ENCODE data around the gene LDLRAD2. TPM values are rescaled to one million over a fixed set of nuclear protein-coding genes. Genes with fewer than 3 reads are reported as not detected.

Gene LDLRAD2
- total and polyA plus RNA-seq, 2 of the 8 experiments (the other 6 are each of a cell fraction or from before 2014, with no cell fraction given) = 0.48 to 0.74 TPM

GRCh38 chr1:21854751-21855131 lies 42.7 kb downstream of the LDLRAD2 start:
- Histone ChIP-seq H3K4me3 (ENCODE audit: extremely low read depth in 1 of 4, insufficient read depth in 2 of 4, low read depth in 3 of 4, low read length in 4 of 4) (no peak overlapping the region), H2BK12ac (ENCODE audit: low read depth, low read length) (no peak overlapping the region), H4K5ac (ENCODE audit: insufficient read length, low read depth, low read length) (no peak overlapping the region), H3K18ac (ENCODE audit: extremely low read depth, low read length) (no peak overlapping the region), H2BK120ac (replicated peaks; ENCODE audit: low read depth, low read length) (no peak overlapping the region), H3K14ac (ENCODE audit: insufficient read length) (no peak overlapping the region), H3K36me3 (ENCODE audit: control insufficient read depth in 2 of 4, insufficient read depth in 4 of 4, low read length in 3 of 4) (peaks cover 17 to 59% (median 41%) of the 10 kb centered on the region in 4 experiments), H3K79me1 (ENCODE audit: low read depth, low read length) (no peaks in the 10 kb centered on the region), H3K27ac (ENCODE audit: low read depth, low read length) (no peak overlapping the region), H3K9me3 (ENCODE audit: insufficient read depth in 2 of 2, low read depth in 1 of 2, low read length in 1 of 2) (no peaks in the 10 kb centered on the region), H2AK5ac (ENCODE audit: low read depth, low read length) (no peak overlapping the region), H4K20me1 (replicated peaks in 1 of 2; ENCODE audit: control insufficient read depth in 1 of 2, insufficient read depth in 2 of 2, low read length in 2 of 2) (peaks cover 0 to 7% of the 10 kb centered on the region in 2 experiments), H3K4ac (replicated peaks; ENCODE audit: insufficient read length, low read depth, low read length) (no peak overlapping the region), H3K4me1 (replicated peaks in 1 of 4; ENCODE audit: control insufficient read depth in 3 of 4, insufficient read depth in 4 of 4, low read length in 3 of 4) (no peaks in the 10 kb centered on the region), H3K27me3 (replicated peaks in 1 of 4; ENCODE audit: control insufficient read depth in 3 of 4, extremely low read depth in 1 of 4, insufficient read depth in 3 of 4, low read length in 3 of 4) (no peaks in the 10 kb centered on the region), H3K23me2 (ENCODE audit: low read depth, low read length) (no peaks in the 10 kb centered on the region), H2BK15ac (ENCODE audit: low read length) (no peak overlapping the region), H2BK20ac (ENCODE audit: low read length) (no peak overlapping the region), H3K23ac (ENCODE audit: insufficient read length) (no peak overlapping the region), H3K9ac (replicated peaks in 1 of 4; ENCODE audit: extremely low read depth in 1 of 4, low read depth in 3 of 4, low read length in 3 of 4) (no peak overlapping the region), H3K56ac (replicated peaks; ENCODE audit: insufficient read length, low read depth, low read length) (no peak overlapping the region), H3K4me2 (ENCODE audit: insufficient read depth in 1 of 2, low read depth in 2 of 2, low read length in 2 of 2) (no peak overlapping the region), H4K8ac (ENCODE audit: extremely low read depth, insufficient read depth, low read length) (no peak overlapping the region), H2AFZ (ENCODE audit: low read length) (no peak overlapping the region), H4K91ac (replicated peaks; ENCODE audit: insufficient read length, low read length) (no peak overlapping the region), H3K79me2 (ENCODE audit: control insufficient read depth in 1 of 2, insufficient read depth in 2 of 2, low read length in 2 of 2) (no peaks in the 10 kb centered on the region), H2BK5ac (ENCODE audit: low read depth, low read length) (no peak overlapping the region)
- DNase-seq (ENCODE audit: low read depth in 1 of 2, low spot score in 2 of 2) (no peak), FAIRE-seq (no peak)
- 94% methylated on average over 13 of the region's 13 CpGs; no CpG with 5 or more reads in 1 of the 2 experiments for WGBS, 2 experiments (ENCODE audit: extremely low coverage in 1 of 2, insufficient coverage in 1 of 2, insufficient read length in 1 of 2, insufficient replicate concordance in 2 of 2, low coverage in 1 of 2, low lambda C conversion rate in 2 of 2, missing lambda C conversion rate in 1 of 2)
- ChIA-PET POLR2A (ENCODE audit: partially characterized antibody) (no interaction called here), CTCF (ENCODE audit: partially characterized antibody) (interaction anchor here (0.7 kb wide), 1 partner anchor 95 kb away, joined by 3 read pairs; no protein-coding TSS in a partner anchor)
- TF ChIP-seq SP1 (IDR thresholded peaks at IDR 0.05; ENCODE audit: low read depth, low read length) (no peak), BRCA1 (IDR thresholded peaks at IDR 0.05; ENCODE audit: low read depth, low read length) (no peak), CTBP2 (IDR thresholded peaks at IDR 0.05; ENCODE audit: borderline replicate concordance, insufficient read depth, insufficient read length, low read length) (no peak), TCF12 (IDR thresholded peaks at IDR 0.05; ENCODE audit: low read depth, low read length) (no peak)

All from H1 (cell line).